ENCODE measurements around the gene GCC2.

The GCC2 gene

GRCh38 chr2:108407864-108408729 lies 40.9 kb upstream of the GCC2 start:
- no peaks in the 10 kb centered on the region for H3K79me2 ChIP-seq (ENCODE audit: control insufficient read depth, insufficient read depth, low read length)
- H3K27me3 ChIP-seq (ENCODE audit: insufficient read depth, low read length, poor library complexity), result no peaks in the 10 kb centered on the region
- no peak overlapping the region for H2BK15ac ChIP-seq (replicated peaks; ENCODE audit: low read depth)
- no peak overlapping the region for H2AK5ac ChIP-seq (ENCODE audit: low read length)
- DNase-seq, result no peak
- H3K23ac ChIP-seq (ENCODE audit: low read length), result no peak overlapping the region
- H3K4me1 ChIP-seq (ENCODE audit: control insufficient read depth, low read depth, low read length), result no peaks in the 10 kb centered on the region
- H3K4me2 ChIP-seq (ENCODE audit: low read length), result no peak overlapping the region
- no peak overlapping the region for H2BK5ac ChIP-seq (ENCODE audit: low read length)
- H3K4me3 ChIP-seq (ENCODE audit: low read length), result no peak overlapping the region
- H3K36me3 ChIP-seq (ENCODE audit: control insufficient read depth, insufficient read depth, low read length), result no peaks in the 10 kb centered on the region
- no peak overlapping the region for H3K56ac ChIP-seq (ENCODE audit: low read length)
- H4K5ac ChIP-seq (ENCODE audit: low read length), result no peak overlapping the region
- H3K27ac ChIP-seq (ENCODE audit: low read depth, low read length), result no peak overlapping the region
- H3K9ac ChIP-seq (ENCODE audit: low read length), result no peak overlapping the region
- H4K8ac ChIP-seq (ENCODE audit: low read depth, low read length), result no peak overlapping the region
- H3K79me1 ChIP-seq (ENCODE audit: low read length), result no peaks in the 10 kb centered on the region
- no peak overlapping the region for H3K4ac ChIP-seq (ENCODE audit: low read depth, low read length)
- no peak overlapping the region for H2BK120ac ChIP-seq (ENCODE audit: low read depth, low read length)
- no peak overlapping the region for H3K18ac ChIP-seq (ENCODE audit: low read length)
- no CpG with 5 or more reads among the region's 6 CpGs for WGBS (ENCODE audit: extremely low coverage, insufficient coverage, low lambda C conversion rate)

- H3K9ac ChIP-seq (ENCODE audit: low read length), result no peak overlapping the region
- no peak overlapping the region for H4K8ac ChIP-seq (ENCODE audit: low read depth, low read length)
- no peak overlapping the region for H3K23ac ChIP-seq (ENCODE audit: low read length)
- H2BK15ac ChIP-seq (replicated peaks; ENCODE audit: low read depth), result no peak overlapping the region
- no peak overlapping the region for H4K5ac ChIP-seq (ENCODE audit: low read length)
- H3K79me2 ChIP-seq (ENCODE audit: control insufficient read depth, insufficient read depth, low read length), result no peaks in the 10 kb centered on the region
- no peaks in the 10 kb centered on the region for H3K4me1 ChIP-seq (ENCODE audit: control insufficient read depth, low read depth, low read length)
- H2BK5ac ChIP-seq (ENCODE audit: low read length), result no peak overlapping the region
- no peak for DNase-seq
- H2BK120ac ChIP-seq (ENCODE audit: low read depth, low read length), result no peak overlapping the region
- H3K4me3 ChIP-seq (ENCODE audit: low read length), result no peak overlapping the region
- no peak overlapping the region for H2AK5ac ChIP-seq (ENCODE audit: low read length)
- no peaks in the 10 kb centered on the region for H3K27me3 ChIP-seq (ENCODE audit: insufficient read depth, low read length, poor library complexity)
- H3K56ac ChIP-seq (ENCODE audit: low read length), result no peak overlapping the region
- H3K4ac ChIP-seq (ENCODE audit: low read depth, low read length), result no peak overlapping the region
- H3K4me2 ChIP-seq (ENCODE audit: low read length), result no peak overlapping the region
- no peaks in the 10 kb centered on the region for H3K79me1 ChIP-seq (ENCODE audit: low read length)
- H3K36me3 ChIP-seq (ENCODE audit: control insufficient read depth, insufficient read depth, low read length), result no peaks in the 10 kb centered on the region
- no CpG with 5 or more reads among the region's 1 CpG for WGBS (ENCODE audit: extremely low coverage, insufficient coverage, low lambda C conversion rate)
- no peak overlapping the region for H3K18ac ChIP-seq (ENCODE audit: low read length)
- H3K27ac ChIP-seq (ENCODE audit: low read depth, low read length), result no peak overlapping the region
These were observed 39.2 kb upstream of the GCC2 start for GRCh38 chr2:108409768-108410167.

GRCh38 chr2:108412995-108413710 lies 35.9 kb upstream of the GCC2 start:
- no peak for DNase-seq
- no CpG with 5 or more reads among the region's 1 CpG for WGBS (ENCODE audit: extremely low coverage, insufficient coverage, low lambda C conversion rate)
- Histone ChIP-seq H2BK120ac (ENCODE audit: low read depth, low read length) (no peak overlapping the region), H3K4me1 (ENCODE audit: control insufficient read depth, low read depth, low read length) (no peaks in the 10 kb centered on the region), H3K79me2 (ENCODE audit: control insufficient read depth, insufficient read depth, low read length) (no peaks in the 10 kb centered on the region), H3K4ac (ENCODE audit: low read depth, low read length) (no peak overlapping the region), H3K56ac (ENCODE audit: low read length) (no peak overlapping the region), H2AK5ac (ENCODE audit: low read length) (no peak overlapping the region), H3K27ac (ENCODE audit: low read depth, low read length) (no peak overlapping the region), H3K36me3 (ENCODE audit: control insufficient read depth, insufficient read depth, low read length) (no peaks in the 10 kb centered on the region), H3K18ac (ENCODE audit: low read length) (no peak overlapping the region), H3K23ac (ENCODE audit: low read length) (no peak overlapping the region), H3K79me1 (ENCODE audit: low read length) (no peaks in the 10 kb centered on the region), H4K8ac (ENCODE audit: low read depth, low read length) (no peak overlapping the region), H4K5ac (ENCODE audit: low read length) (no peak overlapping the region), H3K4me2 (ENCODE audit: low read length) (no peak overlapping the region), H3K9ac (ENCODE audit: low read length) (no peak overlapping the region), H2BK5ac (ENCODE audit: low read length) (no peak overlapping the region), H2BK15ac (replicated peaks; ENCODE audit: low read depth) (no peak overlapping the region), H3K27me3 (ENCODE audit: insufficient read depth, low read length, poor library complexity) (no peaks in the 10 kb centered on the region), H3K4me3 (ENCODE audit: low read length) (no peak overlapping the region)

- H3K4ac ChIP-seq (ENCODE audit: low read depth, low read length), result no peak overlapping the region
- no peak for DNase-seq
- H3K56ac ChIP-seq (ENCODE audit: low read length), result no peak overlapping the region
- no peak overlapping the region for H2BK120ac ChIP-seq (ENCODE audit: low read depth, low read length)
- no peaks in the 10 kb centered on the region for H3K36me3 ChIP-seq (ENCODE audit: control insufficient read depth, insufficient read depth, low read length)
- H3K4me2 ChIP-seq (ENCODE audit: low read length), result no peak overlapping the region
- no peak overlapping the region for H3K27ac ChIP-seq (ENCODE audit: low read depth, low read length)
- H3K79me1 ChIP-seq (ENCODE audit: low read length), result no peaks in the 10 kb centered on the region
- no peak overlapping the region for H4K5ac ChIP-seq (ENCODE audit: low read length)
- no peaks in the 10 kb centered on the region for H3K27me3 ChIP-seq (ENCODE audit: insufficient read depth, low read length, poor library complexity)
- H3K4me1 ChIP-seq (ENCODE audit: control insufficient read depth, low read depth, low read length), result no peaks in the 10 kb centered on the region
- H4K8ac ChIP-seq (ENCODE audit: low read depth, low read length), result no peak overlapping the region
- WGBS (ENCODE audit: extremely low coverage, insufficient coverage, low lambda C conversion rate), result no CpG with 5 or more reads among the region's 1 CpG
- no peak overlapping the region for H2AK5ac ChIP-seq (ENCODE audit: low read length)
- no peak overlapping the region for H2BK15ac ChIP-seq (replicated peaks; ENCODE audit: low read depth)
- no peak overlapping the region for H3K23ac ChIP-seq (ENCODE audit: low read length)
- H3K9ac ChIP-seq (ENCODE audit: low read length), result no peak overlapping the region
- H3K79me2 ChIP-seq (ENCODE audit: control insufficient read depth, insufficient read depth, low read length), result no peaks in the 10 kb centered on the region
- H3K18ac ChIP-seq (ENCODE audit: low read length), result no peak overlapping the region
- no peak overlapping the region for H3K4me3 ChIP-seq (ENCODE audit: low read length)
- no peak overlapping the region for H2BK5ac ChIP-seq (ENCODE audit: low read length)
These were observed 35.3 kb upstream of the GCC2 start for GRCh38 chr2:108413711-108414095.

GRCh38 chr2:108414256-108414876 lies 34.6 kb upstream of the GCC2 start:
- H3K9ac ChIP-seq (ENCODE audit: low read length), result no peak overlapping the region
- H2BK5ac ChIP-seq (ENCODE audit: low read length), result no peak overlapping the region
- no peak overlapping the region for H3K56ac ChIP-seq (ENCODE audit: low read length)
- H2BK15ac ChIP-seq (replicated peaks; ENCODE audit: low read depth), result no peak overlapping the region
- H2AK5ac ChIP-seq (ENCODE audit: low read length), result no peak overlapping the region
- H3K18ac ChIP-seq (ENCODE audit: low read length), result no peak overlapping the region
- no peak overlapping the region for H3K4me3 ChIP-seq (ENCODE audit: low read length)
- H3K4me2 ChIP-seq (ENCODE audit: low read length), result no peak overlapping the region
- no peak overlapping the region for H4K8ac ChIP-seq (ENCODE audit: low read depth, low read length)
- no peaks in the 10 kb centered on the region for H3K36me3 ChIP-seq (ENCODE audit: control insufficient read depth, insufficient read depth, low read length)
- H3K23ac ChIP-seq (ENCODE audit: low read length), result no peak overlapping the region
- H3K27me3 ChIP-seq (ENCODE audit: insufficient read depth, low read length, poor library complexity), result no peaks in the 10 kb centered on the region
- H3K79me1 ChIP-seq (ENCODE audit: low read length), result no peaks in the 10 kb centered on the region
- no peaks in the 10 kb centered on the region for H3K79me2 ChIP-seq (ENCODE audit: control insufficient read depth, insufficient read depth, low read length)
- no peak overlapping the region for H4K5ac ChIP-seq (ENCODE audit: low read length)
- H3K27ac ChIP-seq (ENCODE audit: low read depth, low read length), result no peak overlapping the region
- no peak for DNase-seq
- H2BK120ac ChIP-seq (ENCODE audit: low read depth, low read length), result no peak overlapping the region
- H3K4me1 ChIP-seq (ENCODE audit: control insufficient read depth, low read depth, low read length), result no peaks in the 10 kb centered on the region
- no CpG with 5 or more reads among the region's 3 CpGs for WGBS (ENCODE audit: extremely low coverage, insufficient coverage, low lambda C conversion rate)
- H3K4ac ChIP-seq (ENCODE audit: low read depth, low read length), result no peak overlapping the region

All from mesendoderm (in vitro differentiated cells).